Stomach (tissue), 4 donors: ENCODE data around the gene NCDN.

Experiments
- EP300 ChIP-seq: sonication (generic); formaldehyde crosslinking; IDR thresholded peaks from one replicate; pipeline ENCODE4 v1.6.1; 2017; ENCODE audit warnings: antibody characterized with exemption
- POLR2A ChIP-seq, 4 donors: fragments of 450-650 bp; IDR thresholded peaks; one replicate each; pipeline ENCODE4 v1.6.1; 2016; ENCODE audit warnings: antibody characterized with exemption in 4 of 4, control low read depth in 2 of 4, mild to moderate bottlenecking in 1 of 4, moderate library complexity in 1 of 4
- POLR2AphosphoS5 ChIP-seq, 3 donors: sonication (generic); formaldehyde crosslinking; IDR thresholded peaks; one replicate each; pipeline ENCODE4 v1.6.1; 2016; ENCODE audit warnings: antibody characterized with exemption in 3 of 3
- TF ChIP-seq, protein P1 (sequence below), 7 experiments: fragments of 450-650 bp in 4 of 7; fragments of 200-600 bp in 3 of 7; sonication (generic) in 3 of 7; IDR thresholded peaks; one replicate each; pipeline ENCODE4 v1.5.1; 2016 to 2019; ENCODE audit warnings: antibody characterized with exemption in 7 of 7, control low read depth in 2 of 7, mild to moderate bottlenecking in 1 of 7

DNA sequence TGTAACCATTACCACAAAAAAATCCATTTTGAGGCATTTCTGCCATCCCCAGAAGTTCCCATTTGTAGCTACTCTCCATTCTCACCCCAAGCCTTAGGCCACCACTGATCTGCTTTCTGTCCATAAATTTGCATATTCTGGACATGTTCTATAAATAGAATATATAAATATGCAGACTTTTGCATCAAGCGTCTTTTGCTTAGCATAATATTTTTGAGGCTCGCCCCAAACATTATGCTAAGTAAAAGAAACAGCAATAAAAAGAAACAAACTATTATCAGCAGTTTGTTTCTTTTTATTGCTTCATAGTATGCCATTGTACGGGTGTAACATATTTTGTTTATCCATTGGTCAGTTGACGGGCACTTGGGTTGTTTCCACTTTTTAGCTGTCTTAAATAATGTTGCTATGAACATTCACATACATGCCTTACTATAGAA is 23.4 kb downstream of the NCDN start:
- TF ChIP-seq, protein P1, sequence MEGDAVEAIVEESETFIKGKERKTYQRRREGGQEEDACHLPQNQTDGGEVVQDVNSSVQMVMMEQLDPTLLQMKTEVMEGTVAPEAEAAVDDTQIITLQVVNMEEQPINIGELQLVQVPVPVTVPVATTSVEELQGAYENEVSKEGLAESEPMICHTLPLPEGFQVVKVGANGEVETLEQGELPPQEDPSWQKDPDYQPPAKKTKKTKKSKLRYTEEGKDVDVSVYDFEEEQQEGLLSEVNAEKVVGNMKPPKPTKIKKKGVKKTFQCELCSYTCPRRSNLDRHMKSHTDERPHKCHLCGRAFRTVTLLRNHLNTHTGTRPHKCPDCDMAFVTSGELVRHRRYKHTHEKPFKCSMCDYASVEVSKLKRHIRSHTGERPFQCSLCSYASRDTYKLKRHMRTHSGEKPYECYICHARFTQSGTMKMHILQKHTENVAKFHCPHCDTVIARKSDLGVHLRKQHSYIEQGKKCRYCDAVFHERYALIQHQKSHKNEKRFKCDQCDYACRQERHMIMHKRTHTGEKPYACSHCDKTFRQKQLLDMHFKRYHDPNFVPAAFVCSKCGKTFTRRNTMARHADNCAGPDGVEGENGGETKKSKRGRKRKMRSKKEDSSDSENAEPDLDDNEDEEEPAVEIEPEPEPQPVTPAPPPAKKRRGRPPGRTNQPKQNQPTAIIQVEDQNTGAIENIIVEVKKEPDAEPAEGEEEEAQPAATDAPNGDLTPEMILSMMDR (IDR thresholded peaks at IDR 0.05): no peak
- no peak for TF ChIP-seq POLR2AphosphoS5 (IDR thresholded peaks at IDR 0.05)
- TF ChIP-seq POLR2A (IDR thresholded peaks at IDR 0.05): no peak
- TF ChIP-seq EP300: no peak
